Measurements from ENCODE around the gene TMEM164.

The TMEM164 gene

DNA sequence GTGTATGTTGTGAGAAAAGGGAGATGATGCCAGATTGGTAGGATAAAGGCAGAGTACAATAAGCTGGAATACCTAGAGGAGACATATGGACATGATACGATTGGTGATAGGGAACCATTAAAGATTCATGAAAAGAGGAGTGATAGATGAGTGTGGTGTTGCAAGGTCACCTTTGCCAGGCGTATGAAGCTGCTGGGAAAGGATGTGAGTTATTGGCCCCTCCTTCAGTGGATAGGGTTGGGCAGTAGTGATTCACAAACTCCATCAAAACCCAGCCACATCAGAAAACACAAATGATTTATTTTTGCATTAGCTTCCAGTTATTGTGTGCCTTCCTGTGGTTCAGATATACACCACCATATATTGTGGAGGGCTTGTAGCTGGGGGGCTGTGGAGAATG is 34.3 kb downstream of the TMEM164 start:
- 85 to 96% methylated on average over 2 of the region's 2 CpGs for WGBS, 2 experiments
- no peaks in the 10 kb centered on the region for H3K27me3 ChIP-seq (ENCODE audit: control insufficient read depth, insufficient read depth, low read length, poor library complexity, severe bottlenecking)
- no peaks in the 10 kb centered on the region for H3K9me3 ChIP-seq (ENCODE audit: control insufficient read depth, low read length)
- H3K27ac ChIP-seq (ENCODE audit: insufficient read depth, low read depth, low read length, poor library complexity, severe bottlenecking) = no peak overlapping the region
- H3K4me1 ChIP-seq (ENCODE audit: control insufficient read depth, insufficient read depth, low read length) = peaks cover 9% of the 10 kb centered on the region
- no peaks in the 10 kb centered on the region for H3K36me3 ChIP-seq (ENCODE audit: control insufficient read depth, insufficient read depth, low read length)
- H3K4me3 ChIP-seq (ENCODE audit: insufficient read depth, low read depth, low read length) = no peak overlapping the region

DNA sequence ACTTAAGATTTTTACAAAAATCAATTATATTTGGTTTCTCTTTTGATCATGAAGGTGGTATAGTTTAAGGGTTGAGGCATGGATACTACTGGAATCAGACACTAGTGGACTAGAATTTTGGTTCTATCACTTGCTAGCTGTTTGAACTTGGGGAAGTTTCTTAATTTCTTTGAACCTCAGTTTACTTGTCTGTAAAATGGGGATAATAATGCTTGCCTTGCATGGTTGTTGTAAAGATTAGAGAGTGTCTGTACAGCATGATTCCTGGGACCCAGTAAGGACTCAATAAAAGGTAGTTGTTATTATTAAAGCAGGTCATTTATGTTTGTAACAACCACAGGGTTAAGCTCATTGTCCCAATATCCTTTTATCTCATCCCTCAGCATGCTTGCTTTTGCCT is 36.0 kb downstream of the TMEM164 start:
- no peaks in the 10 kb centered on the region for H3K9me3 ChIP-seq (ENCODE audit: control insufficient read depth, low read length)
- H3K36me3 ChIP-seq (ENCODE audit: control insufficient read depth, insufficient read depth, low read length) = no peaks in the 10 kb centered on the region
- no peak overlapping the region for H3K4me3 ChIP-seq (ENCODE audit: insufficient read depth, low read depth, low read length)
- no peak overlapping the region for H3K27ac ChIP-seq (ENCODE audit: insufficient read depth, low read depth, low read length, poor library complexity, severe bottlenecking)
- no peaks in the 10 kb centered on the region for H3K27me3 ChIP-seq (ENCODE audit: control insufficient read depth, insufficient read depth, low read length, poor library complexity, severe bottlenecking)
- H3K4me1 ChIP-seq (ENCODE audit: control insufficient read depth, insufficient read depth, low read length) = peaks cover 9% of the 10 kb centered on the region

DNA sequence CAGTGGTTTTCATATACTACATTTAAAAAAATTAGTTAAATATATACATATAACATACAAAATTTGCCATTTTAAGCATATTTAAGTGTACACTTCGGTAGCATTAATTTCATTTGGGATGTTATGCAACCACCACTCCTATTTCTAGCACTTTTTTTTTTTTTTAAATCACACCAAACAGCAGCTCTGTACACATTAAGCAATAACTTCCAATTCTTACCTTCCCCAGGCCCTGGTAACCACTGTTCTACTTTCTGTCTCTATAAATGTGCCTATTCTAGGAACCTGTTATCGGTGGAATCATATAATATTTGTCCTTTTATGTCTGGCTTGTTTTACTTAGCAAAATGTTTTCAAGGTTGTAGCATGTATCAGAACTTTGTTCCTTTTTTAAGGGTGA is 39.1 kb downstream of the TMEM164 start:
- WGBS, 2 experiments = 92 to 96% methylated on average over 1 to 2 of the region's 2 CpGs
- H3K27me3 ChIP-seq (ENCODE audit: control insufficient read depth, insufficient read depth, low read length, poor library complexity, severe bottlenecking) = no peaks in the 10 kb centered on the region
- peaks cover 17% of the 10 kb centered on the region for H3K4me1 ChIP-seq (ENCODE audit: control insufficient read depth, insufficient read depth, low read length)
- H3K9me3 ChIP-seq (ENCODE audit: control insufficient read depth, low read length) = no peaks in the 10 kb centered on the region
- no peak overlapping the region for H3K27ac ChIP-seq (ENCODE audit: insufficient read depth, low read depth, low read length, poor library complexity, severe bottlenecking)
- H3K4me3 ChIP-seq (ENCODE audit: insufficient read depth, low read depth, low read length) = no peak overlapping the region
- no peaks in the 10 kb centered on the region for H3K36me3 ChIP-seq (ENCODE audit: control insufficient read depth, insufficient read depth, low read length)

DNA sequence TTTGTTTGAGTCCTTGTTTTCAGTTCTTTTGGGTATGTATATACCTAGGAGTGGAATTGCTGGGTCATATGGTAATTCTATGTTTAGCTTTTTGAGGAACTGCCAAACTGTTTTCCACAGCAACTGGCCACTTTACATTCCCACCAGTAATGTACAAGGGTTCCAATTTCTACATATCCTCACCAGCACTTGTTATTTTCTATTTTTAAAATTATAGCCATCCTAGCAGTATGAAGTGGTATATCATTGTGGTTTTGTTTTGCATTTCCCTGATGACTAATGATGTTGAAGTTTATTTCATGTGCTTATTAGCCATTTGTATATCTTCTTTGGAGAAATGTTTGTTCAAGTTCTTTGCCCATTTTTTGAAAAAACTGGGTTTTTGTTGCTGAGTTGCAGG is 39.6 kb downstream of the TMEM164 start:
- Histone ChIP-seq H3K36me3 (ENCODE audit: control insufficient read depth, insufficient read depth, low read length) (no peaks in the 10 kb centered on the region), H3K4me3 (ENCODE audit: insufficient read depth, low read depth, low read length) (no peak overlapping the region), H3K4me1 (ENCODE audit: control insufficient read depth, insufficient read depth, low read length) (peaks cover 17% of the 10 kb centered on the region), H3K9me3 (ENCODE audit: control insufficient read depth, low read length) (no peaks in the 10 kb centered on the region), H3K27ac (ENCODE audit: insufficient read depth, low read depth, low read length, poor library complexity, severe bottlenecking) (no peak overlapping the region), H3K27me3 (ENCODE audit: control insufficient read depth, insufficient read depth, low read length, poor library complexity, severe bottlenecking) (no peaks in the 10 kb centered on the region)

DNA sequence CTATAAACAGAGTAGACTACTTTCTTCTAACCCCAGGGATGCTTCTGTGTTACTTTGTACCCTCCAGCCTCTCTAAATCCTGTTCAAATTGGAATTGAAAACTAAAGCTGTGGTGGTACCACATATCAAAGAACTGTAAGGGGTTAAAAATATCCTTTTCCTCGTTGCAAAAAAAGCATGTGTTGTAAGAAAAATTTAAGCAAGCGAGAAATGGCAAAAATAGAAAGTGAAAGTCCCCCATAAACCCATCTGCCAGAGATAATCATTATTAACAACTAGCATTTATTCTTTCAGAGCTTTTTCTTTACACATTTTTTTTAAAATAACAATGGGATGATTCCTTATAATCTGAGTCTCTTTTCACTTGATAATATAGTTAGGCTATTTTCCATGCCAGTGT is 40.6 kb downstream of the TMEM164 start:
- H3K9me3 ChIP-seq (ENCODE audit: control insufficient read depth, low read length) = no peaks in the 10 kb centered on the region
- H3K4me1 ChIP-seq (ENCODE audit: control insufficient read depth, insufficient read depth, low read length) = peaks cover 26% of the 10 kb centered on the region
- H3K27me3 ChIP-seq (ENCODE audit: control insufficient read depth, insufficient read depth, low read length, poor library complexity, severe bottlenecking) = no peaks in the 10 kb centered on the region
- no peak overlapping the region for H3K27ac ChIP-seq (ENCODE audit: insufficient read depth, low read depth, low read length, poor library complexity, severe bottlenecking)
- no peak overlapping the region for H3K4me3 ChIP-seq (ENCODE audit: insufficient read depth, low read depth, low read length)
- H3K36me3 ChIP-seq (ENCODE audit: control insufficient read depth, insufficient read depth, low read length) = no peaks in the 10 kb centered on the region
- 82 to 83% methylated on average over 1 to 2 of the region's 2 CpGs for WGBS, 2 experiments

DNA sequence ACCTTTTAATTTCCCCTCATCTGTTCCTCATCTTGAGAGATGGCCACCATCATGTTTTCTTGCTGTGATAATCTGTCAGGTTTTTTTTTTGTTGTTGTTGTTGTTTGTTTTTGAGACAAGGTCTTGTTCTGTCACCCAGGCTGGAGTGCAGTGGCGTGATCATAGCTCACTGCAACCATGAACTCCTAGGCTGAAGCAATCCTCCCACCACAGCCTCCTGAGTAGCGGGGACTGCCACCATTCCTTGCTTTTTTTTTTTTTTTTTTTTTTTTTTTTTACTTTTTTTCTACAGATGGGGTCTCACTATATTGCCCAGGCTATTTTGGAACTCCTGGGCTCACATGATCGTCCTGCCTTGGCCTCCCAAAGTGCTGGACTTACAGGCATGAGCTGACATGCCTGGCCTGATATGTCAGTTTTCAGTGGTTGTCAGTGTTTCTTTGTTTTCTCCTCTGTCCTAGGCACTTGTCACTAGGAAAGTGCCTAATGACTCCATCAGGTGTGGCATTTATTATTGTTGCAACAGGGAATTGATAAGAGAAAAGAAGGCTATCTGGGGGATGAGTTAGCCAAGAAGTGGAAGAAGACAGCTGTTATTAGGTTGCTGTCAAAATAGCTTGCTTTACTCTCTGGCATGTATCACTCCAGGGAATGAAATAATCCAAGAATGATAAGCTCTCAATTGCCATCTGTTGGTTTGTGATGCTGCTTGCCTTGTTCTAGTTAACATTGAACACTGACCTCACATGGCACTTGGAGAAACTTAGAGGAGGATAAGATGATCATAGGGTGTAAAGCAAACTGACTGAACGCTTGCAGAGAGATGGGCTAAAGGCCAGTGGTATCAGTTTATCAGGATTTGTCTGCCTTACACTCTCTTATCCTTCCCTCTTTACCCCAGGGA is 41.7 kb downstream of the TMEM164 start:
- Histone ChIP-seq H3K27ac (ENCODE audit: insufficient read depth, low read depth, low read length, poor library complexity, severe bottlenecking) (no peak overlapping the region), H3K4me3 (ENCODE audit: insufficient read depth, low read depth, low read length) (no peak overlapping the region), H3K36me3 (ENCODE audit: control insufficient read depth, insufficient read depth, low read length) (no peaks in the 10 kb centered on the region), H3K9me3 (ENCODE audit: control insufficient read depth, low read length) (no peaks in the 10 kb centered on the region), H3K4me1 (ENCODE audit: control insufficient read depth, insufficient read depth, low read length) (peaks cover 28% of the 10 kb centered on the region), H3K27me3 (ENCODE audit: control insufficient read depth, insufficient read depth, low read length, poor library complexity, severe bottlenecking) (no peaks in the 10 kb centered on the region)
- WGBS, 2 experiments = 85 to 96% methylated on average over 2 to 3 of the region's 4 CpGs

DNA sequence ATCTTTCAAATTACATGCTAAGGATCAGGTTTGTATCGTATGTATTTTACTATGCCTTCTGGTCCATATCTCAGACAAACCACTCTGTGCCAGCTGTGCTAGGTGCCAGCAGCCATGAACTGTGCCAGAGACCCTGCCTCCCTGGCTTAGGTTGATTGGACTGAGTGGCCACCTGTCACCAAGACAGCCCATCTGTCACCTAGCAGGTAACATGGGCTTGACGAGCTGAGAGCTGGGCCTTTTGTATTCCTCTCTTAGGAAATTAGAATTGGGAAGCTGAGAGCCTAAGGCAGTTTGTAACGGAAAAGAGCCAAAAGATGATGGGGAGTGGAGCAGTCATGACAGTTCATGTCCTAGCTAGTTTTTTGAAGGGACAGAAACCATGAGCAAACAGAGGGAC is 42.5 kb downstream of the TMEM164 start:
- WGBS, 2 experiments = 66 to 67% methylated on average over 3 of the region's 3 CpGs
- Histone ChIP-seq H3K27ac (ENCODE audit: insufficient read depth, low read depth, low read length, poor library complexity, severe bottlenecking) (no peak overlapping the region), H3K4me1 (ENCODE audit: control insufficient read depth, insufficient read depth, low read length) (peaks cover 33% of the 10 kb centered on the region), H3K4me3 (ENCODE audit: insufficient read depth, low read depth, low read length) (no peak overlapping the region), H3K9me3 (ENCODE audit: control insufficient read depth, low read length) (no peaks in the 10 kb centered on the region), H3K36me3 (ENCODE audit: control insufficient read depth, insufficient read depth, low read length) (no peaks in the 10 kb centered on the region), H3K27me3 (ENCODE audit: control insufficient read depth, insufficient read depth, low read length, poor library complexity, severe bottlenecking) (no peaks in the 10 kb centered on the region)

DNA sequence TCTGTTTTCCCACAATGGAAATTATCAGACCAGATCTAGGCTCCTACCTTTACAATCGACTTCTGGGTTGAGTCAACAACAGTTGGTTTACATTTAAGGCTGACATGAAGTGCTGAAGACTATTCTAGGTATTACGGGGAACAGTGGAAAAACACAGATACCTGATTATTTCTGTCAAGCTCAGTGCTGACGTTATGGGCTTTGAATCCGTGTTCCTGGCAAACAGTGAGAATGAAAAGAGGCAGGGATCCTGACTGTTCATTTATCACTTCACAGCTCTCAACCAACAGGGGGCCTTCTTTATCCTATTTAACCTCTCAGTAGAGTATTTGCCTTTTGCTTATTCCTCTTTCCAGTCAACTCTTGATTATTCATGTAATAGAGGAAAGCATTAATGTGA is 43.1 kb downstream of the TMEM164 start:
- Histone ChIP-seq H3K4me3 (ENCODE audit: insufficient read depth, low read depth, low read length) (no peak overlapping the region), H3K27ac (ENCODE audit: insufficient read depth, low read depth, low read length, poor library complexity, severe bottlenecking) (no peak overlapping the region)
- 31 to 32% methylated on average over 4 of the region's 4 CpGs for WGBS, 2 experiments

DNA sequence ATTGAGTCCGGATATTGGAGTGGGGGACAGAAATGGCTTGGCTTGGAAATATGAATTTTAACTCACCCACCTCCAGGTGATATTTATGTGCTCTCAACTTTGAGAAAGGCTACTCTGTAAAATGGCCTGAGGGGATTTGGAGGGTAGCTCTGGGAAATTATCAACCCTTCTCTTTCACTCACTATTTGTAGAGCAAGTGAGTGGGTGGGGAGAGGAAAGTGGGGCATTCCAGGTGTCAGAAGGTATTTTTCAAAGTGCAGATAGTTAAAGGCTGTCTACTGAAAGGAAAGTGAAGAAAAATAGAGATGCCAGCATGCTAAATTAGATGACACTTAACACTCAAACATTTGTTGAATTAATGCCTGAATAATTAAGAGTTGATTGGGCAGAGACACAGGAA is 44.1 kb downstream of the TMEM164 start:
- Histone ChIP-seq H3K27me3 (ENCODE audit: control insufficient read depth, insufficient read depth, low read length, poor library complexity, severe bottlenecking) (no peaks in the 10 kb centered on the region), H3K4me1 (ENCODE audit: control insufficient read depth, insufficient read depth, low read length) (peaks cover 30% of the 10 kb centered on the region)
- 100% methylated on average over 1 of the region's 1 CpG; no CpG with 5 or more reads in 1 of the 2 experiments for WGBS, 2 experiments

More for the DNA sequence above, 43.1 kb downstream of the TMEM164 start:
- Histone ChIP-seq H3K27me3 (ENCODE audit: control insufficient read depth, insufficient read depth, low read length, poor library complexity, severe bottlenecking) (no peaks in the 10 kb centered on the region), H3K9me3 (ENCODE audit: control insufficient read depth, low read length) (no peaks in the 10 kb centered on the region), H3K36me3 (ENCODE audit: control insufficient read depth, insufficient read depth, low read length) (no peaks in the 10 kb centered on the region), H3K4me1 (ENCODE audit: control insufficient read depth, insufficient read depth, low read length) (peaks cover 30% of the 10 kb centered on the region)

DNA sequence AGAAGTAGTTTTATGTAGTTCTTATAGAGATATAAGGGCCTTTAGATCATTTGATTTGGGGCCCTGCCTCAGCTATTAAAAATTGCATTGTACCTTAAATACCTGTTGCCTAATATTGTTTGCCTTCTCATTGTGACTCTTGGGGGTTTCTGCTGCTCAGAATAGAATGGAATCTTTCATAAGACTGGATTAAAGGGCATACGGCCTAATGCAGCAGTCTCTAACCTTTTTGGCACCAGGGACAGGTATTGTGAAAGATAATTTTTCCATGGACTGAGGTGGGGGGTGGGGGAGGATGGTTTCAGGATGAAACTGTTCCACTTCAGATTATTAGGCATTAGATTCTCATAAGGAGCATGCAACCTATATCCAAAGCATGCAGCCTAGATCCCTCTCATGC is 46.2 kb downstream of the TMEM164 start:
- 92 to 97% methylated on average over 1 of the region's 1 CpG for WGBS, 2 experiments
- H3K27me3 ChIP-seq (ENCODE audit: control insufficient read depth, insufficient read depth, low read length, poor library complexity, severe bottlenecking) = no peaks in the 10 kb centered on the region
- H3K4me1 ChIP-seq (ENCODE audit: control insufficient read depth, insufficient read depth, low read length) = peaks cover 30% of the 10 kb centered on the region
- no peaks in the 10 kb centered on the region for H3K36me3 ChIP-seq (ENCODE audit: control insufficient read depth, insufficient read depth, low read length)
- H3K27ac ChIP-seq (ENCODE audit: insufficient read depth, low read depth, low read length, poor library complexity, severe bottlenecking) = no peak overlapping the region
- H3K9me3 ChIP-seq (ENCODE audit: control insufficient read depth, low read length) = no peaks in the 10 kb centered on the region
- no peak overlapping the region for H3K4me3 ChIP-seq (ENCODE audit: insufficient read depth, low read depth, low read length)

More for the DNA sequence above, 44.1 kb downstream of the TMEM164 start:
- Histone ChIP-seq H3K4me3 (ENCODE audit: insufficient read depth, low read depth, low read length) (no peak overlapping the region), H3K36me3 (ENCODE audit: control insufficient read depth, insufficient read depth, low read length) (no peaks in the 10 kb centered on the region), H3K9me3 (ENCODE audit: control insufficient read depth, low read length) (no peaks in the 10 kb centered on the region), H3K27ac (ENCODE audit: insufficient read depth, low read depth, low read length, poor library complexity, severe bottlenecking) (no peak overlapping the region)
